Stomach (tissue), 9 donors: Measurements from ENCODE around the gene OR11A1. TPM values are rescaled to one million over a fixed set of nuclear protein-coding genes. Genes with fewer than 3 reads are reported as not detected.
A peak's percentile ranks its signal among the peaks of the same experiment; 100 is the strongest.

ENCODE experiments used
- DNase-seq, 2 donors: peaks; one replicate each; pipeline versions ENCODE4 v3.0.0 to v3.0.0-alpha.2; 2013 to 2019
- H3K27ac ChIP-seq, 5 donors: fragments of 200-600 bp in 4 of 5; sonication (generic) in 4 of 5; one replicate each; pipeline ENCODE4 v1.5.1; 2013 to 2019; ENCODE audit warnings: mild to moderate bottlenecking in 1 of 5, moderate library complexity in 1 of 5
- H3K27me3 ChIP-seq, 3 donors: fragments of 200-600 bp; sonication (generic); one replicate each; pipeline ENCODE4 v1.5.1; 2017 to 2019; ENCODE audit warnings: mixed run types in 1 of 3
- H3K36me3 ChIP-seq, 4 donors: fragments of 200-600 bp; sonication (generic); 1 replicate in 3 of 4; 2 replicates in 1 of 4; pipeline ENCODE4 v1.5.1; 2016 to 2019
- H3K4me1 ChIP-seq, 4 donors: fragments of 200-600 bp; sonication (generic); one replicate each; pipeline ENCODE4 v1.5.1; 2016 to 2019
- H3K4me3 ChIP-seq, 4 donors: fragments of 200-600 bp; sonication (generic) in 3 of 4; one replicate each; pipeline ENCODE4 v1.5.1; 2016 to 2019; ENCODE audit warnings: mild to moderate bottlenecking in 1 of 4
- H3K9me3 ChIP-seq, 4 donors: fragments of 200-600 bp; sonication (generic); one replicate each; pipeline ENCODE4 v1.5.1; 2016 to 2019
- EP300 ChIP-seq: sonication (generic); formaldehyde crosslinking; IDR thresholded peaks from one replicate; pipeline ENCODE4 v1.6.1; 2017; ENCODE audit warnings: antibody characterized with exemption
- POLR2A ChIP-seq, 4 donors: fragments of 450-650 bp; IDR thresholded peaks; one replicate each; pipeline ENCODE4 v1.6.1; 2016; ENCODE audit warnings: antibody characterized with exemption in 4 of 4, control low read depth in 2 of 4, mild to moderate bottlenecking in 1 of 4, moderate library complexity in 1 of 4
- POLR2AphosphoS5 ChIP-seq, 3 donors: sonication (generic); formaldehyde crosslinking; IDR thresholded peaks; one replicate each; pipeline ENCODE4 v1.6.1; 2016; ENCODE audit warnings: antibody characterized with exemption in 3 of 3
- WGBS, 5 donors: extraction: QIAGEN DNeasy Blood & Tissue Kit in 3 of 5; methylation state at CpG; one replicate each; pipeline versions ENCODE4 v1.1.5 to v1.1.7; 2013 to 2018; 5-methylcytosine and 5-hydroxymethylcytosine counted together
- intact Hi-C: fragments of 100-400 bp; cut with DNase I; formaldehyde crosslinking; loops from one replicate; pipeline ENCODE4 v1.15.1; 2023; ENCODE audit warnings: low total_unique reads
- polyA plus RNA-seq, 3 donors: library from polyadenylated mRNA; stranded (reverse); fragments of 200-250 nt; gene quantifications; one replicate each; pipeline ENCODE4 v1.2.3, GENCODE V29; 2013
- total RNA-seq, 5 donors: library from RNA; depleted of rRNA; stranded (reverse); fragments of >200 nt; gene quantifications; one replicate each; pipeline versions ENCODE4 v1.1.0 to v1.2.3, GENCODE V29; 2014 to 2016
- TF ChIP-seq, protein P1 (sequence below), 7 experiments: fragments of 450-650 bp in 4 of 7; fragments of 200-600 bp in 3 of 7; sonication (generic) in 3 of 7; IDR thresholded peaks; one replicate each; pipeline ENCODE4 v1.5.1; 2016 to 2019; ENCODE audit warnings: antibody characterized with exemption in 7 of 7, control low read depth in 2 of 7, mild to moderate bottlenecking in 1 of 7
- donor health status: healthy with polysubstance abuse.
- donor health status: Bipolar disorder and iron deficiency.
- donor health status: healthy.

The OR11A1 gene
- total and polyA plus RNA-seq, 8 donors: not detected

DNA sequence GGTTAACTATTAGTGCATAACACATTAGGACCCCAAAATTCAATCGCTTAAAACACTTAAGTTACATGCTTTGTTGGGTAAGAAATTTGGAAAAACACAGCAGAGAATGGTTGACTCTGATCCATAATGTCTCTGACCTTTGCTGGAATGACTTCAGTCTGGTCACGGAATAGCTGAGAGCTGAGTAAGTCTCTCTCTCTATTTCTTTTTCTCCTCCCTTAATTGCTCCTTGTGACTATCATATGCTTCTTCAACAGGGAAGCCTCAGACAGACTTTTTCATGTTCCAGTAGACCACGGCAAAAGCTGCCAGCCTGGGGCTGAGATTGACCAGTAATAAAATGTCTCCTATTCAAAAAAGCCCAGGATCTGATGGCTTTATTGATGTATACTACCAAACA lies 37.4 kb downstream of the OR11A1 start:
- no peaks in the 10 kb centered on the region for H3K36me3 ChIP-seq
- H3K27ac ChIP-seq: no peak overlapping the region
- peaks cover 0 to 6% (median 2%) of the 10 kb centered on the region in 4 donors for H3K9me3 ChIP-seq
- DNase-seq: no peak
- H3K4me1 ChIP-seq: no peaks in the 10 kb centered on the region
- intact Hi-C loops: no loop called here
- WGBS, 5 donors: 69 to 83% (median 78%) methylated on average over 3 of the region's 3 CpGs
- H3K4me3 ChIP-seq: no peak overlapping the region
- H3K27me3 ChIP-seq: no peaks in the 10 kb centered on the region
- TF ChIP-seq EP300 (no peak), POLR2AphosphoS5 (IDR thresholded peaks at IDR 0.05) (no peak), POLR2A (IDR thresholded peaks at IDR 0.05) (no peak)
- TF ChIP-seq, protein P1, sequence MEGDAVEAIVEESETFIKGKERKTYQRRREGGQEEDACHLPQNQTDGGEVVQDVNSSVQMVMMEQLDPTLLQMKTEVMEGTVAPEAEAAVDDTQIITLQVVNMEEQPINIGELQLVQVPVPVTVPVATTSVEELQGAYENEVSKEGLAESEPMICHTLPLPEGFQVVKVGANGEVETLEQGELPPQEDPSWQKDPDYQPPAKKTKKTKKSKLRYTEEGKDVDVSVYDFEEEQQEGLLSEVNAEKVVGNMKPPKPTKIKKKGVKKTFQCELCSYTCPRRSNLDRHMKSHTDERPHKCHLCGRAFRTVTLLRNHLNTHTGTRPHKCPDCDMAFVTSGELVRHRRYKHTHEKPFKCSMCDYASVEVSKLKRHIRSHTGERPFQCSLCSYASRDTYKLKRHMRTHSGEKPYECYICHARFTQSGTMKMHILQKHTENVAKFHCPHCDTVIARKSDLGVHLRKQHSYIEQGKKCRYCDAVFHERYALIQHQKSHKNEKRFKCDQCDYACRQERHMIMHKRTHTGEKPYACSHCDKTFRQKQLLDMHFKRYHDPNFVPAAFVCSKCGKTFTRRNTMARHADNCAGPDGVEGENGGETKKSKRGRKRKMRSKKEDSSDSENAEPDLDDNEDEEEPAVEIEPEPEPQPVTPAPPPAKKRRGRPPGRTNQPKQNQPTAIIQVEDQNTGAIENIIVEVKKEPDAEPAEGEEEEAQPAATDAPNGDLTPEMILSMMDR (IDR thresholded peaks at IDR 0.05): no peak

DNA sequence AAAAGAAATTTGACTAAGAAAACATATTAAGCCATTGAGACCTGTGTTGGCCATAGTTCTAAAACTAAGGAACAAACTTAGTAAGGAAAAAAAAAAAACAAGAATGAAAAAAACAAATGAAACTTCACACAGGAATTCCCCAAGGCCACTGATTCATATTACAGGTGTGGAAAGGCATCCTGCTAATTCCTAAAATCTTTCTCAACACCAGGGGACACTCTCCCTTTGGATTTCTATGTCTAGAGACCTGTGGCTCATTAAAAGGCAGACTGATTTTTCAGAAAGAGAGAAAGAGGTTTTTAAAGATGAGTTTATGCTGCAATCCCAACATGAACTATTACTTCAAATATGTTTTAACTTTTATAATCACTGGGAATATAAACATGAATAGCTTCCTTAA lies 42.3 kb downstream of the OR11A1 start, which contains the start of gene OR12D1:
TSS of gene OR12D1 (plus strand) at position 341 of the 400 bp plus-strand sequence.
- no peak within 1 kb of the TSS for H3K4me3 ChIP-seq
- peak in 1 of 2 donors; percentile 3 for DNase-seq
- no peaks in the 10 kb centered on the region for H3K27me3 ChIP-seq
- H3K27ac ChIP-seq: no peak within 1 kb of the TSS
- intact Hi-C loops: no loop called here
- no peaks in the 10 kb centered on the region for H3K4me1 ChIP-seq
- no peak for TF ChIP-seq POLR2AphosphoS5 (IDR thresholded peaks at IDR 0.05)
- TF ChIP-seq POLR2A (IDR thresholded peaks at IDR 0.05): no peak
- peaks cover 0 to 8% (median 0%) of the 10 kb centered on the region in 4 donors for H3K9me3 ChIP-seq
- no peaks in the 10 kb centered on the region for H3K36me3 ChIP-seq

DNA sequence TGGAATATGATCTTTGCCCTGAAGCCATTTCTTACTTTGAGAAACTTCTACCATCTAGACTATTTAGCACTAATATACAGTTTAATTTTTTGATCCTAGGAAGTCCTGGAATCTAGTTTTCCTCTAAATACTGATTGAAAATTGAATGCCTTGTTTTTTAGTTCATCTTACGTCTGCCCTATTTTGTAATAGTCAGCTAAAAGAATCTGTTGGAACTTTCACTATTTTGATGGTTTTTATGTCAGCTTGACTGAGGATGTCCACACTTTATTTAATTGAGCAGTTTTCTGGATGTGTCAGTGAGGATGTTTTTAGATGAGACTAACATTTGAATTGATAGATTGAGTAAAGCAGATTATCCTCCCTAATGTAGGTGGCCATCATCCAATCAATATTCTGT lies 53.1 kb downstream of the OR11A1 start:
- no peaks in the 10 kb centered on the region for H3K4me1 ChIP-seq
- intact Hi-C loops: no loop called here
- H3K27ac ChIP-seq: no peak overlapping the region
- H3K9me3 ChIP-seq: peaks cover 0 to 7% (median 0%) of the 10 kb centered on the region in 4 donors
- no peak overlapping the region for H3K4me3 ChIP-seq
- no peaks in the 10 kb centered on the region for H3K27me3 ChIP-seq
- TF ChIP-seq POLR2A (IDR thresholded peaks at IDR 0.05) (no peak), POLR2AphosphoS5 (IDR thresholded peaks at IDR 0.05) (no peak), EP300 (no peak)
- TF ChIP-seq, protein P1 (IDR thresholded peaks at IDR 0.05): no peak
- WGBS, 5 donors: 44 to 98% (median 51%) methylated on average over 1 of the region's 1 CpG
- H3K36me3 ChIP-seq: no peaks in the 10 kb centered on the region
- no peak for DNase-seq

DNA sequence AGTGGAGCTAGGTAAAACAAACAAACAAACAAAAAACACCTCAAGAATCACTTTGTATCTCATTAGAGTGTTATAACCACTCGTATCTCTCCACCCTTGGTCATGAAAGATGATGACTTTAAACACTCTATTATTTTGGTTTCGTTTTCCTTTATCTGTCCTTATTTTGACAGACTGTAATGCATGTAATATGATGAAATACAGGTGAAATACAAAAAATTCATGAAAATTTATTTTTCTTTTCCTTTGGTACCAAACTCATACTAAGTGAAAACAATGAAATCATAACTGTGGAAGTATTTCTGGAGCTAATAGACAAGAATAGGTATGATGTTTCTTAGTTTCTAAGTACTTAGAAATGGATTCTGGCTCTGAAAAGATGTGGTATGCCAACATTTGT lies 57.3 kb downstream of the OR11A1 start:
- TF ChIP-seq, protein P1 (IDR thresholded peaks at IDR 0.05): no peak
- TF ChIP-seq POLR2AphosphoS5 (IDR thresholded peaks at IDR 0.05) (no peak), POLR2A (IDR thresholded peaks at IDR 0.05) (no peak), EP300 (no peak)
- Histone ChIP-seq H3K36me3 (no peaks in the 10 kb centered on the region), H3K27ac (no peak overlapping the region), H3K9me3 (peaks cover 0 to 2% (median 0%) of the 10 kb centered on the region in 4 donors), H3K4me1 (no peaks in the 10 kb centered on the region), H3K4me3 (no peak overlapping the region), H3K27me3 (no peaks in the 10 kb centered on the region)
- DNase-seq: no peak
- intact Hi-C loops: no loop called here
- WGBS, 5 donors: 57 to 72% (median 70%) methylated on average over 2 of the region's 2 CpGs

DNA sequence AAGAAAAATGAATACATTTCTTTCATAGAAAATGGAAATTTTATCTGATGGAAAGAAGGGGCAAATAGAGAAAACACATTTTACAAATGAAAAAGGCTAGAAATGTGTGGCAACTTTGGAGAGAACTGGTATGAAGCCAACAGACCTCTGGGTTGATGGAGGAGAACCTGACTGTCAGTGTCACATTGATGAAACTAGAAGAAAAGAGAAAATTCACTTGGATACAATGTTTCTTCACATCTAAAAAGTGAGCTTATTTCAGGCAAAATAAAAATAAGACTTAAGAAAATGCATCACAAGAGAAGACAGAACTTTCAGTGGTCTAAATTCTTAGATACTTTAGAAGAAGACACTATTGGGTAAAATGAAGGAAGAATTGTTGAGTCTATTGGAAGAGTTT lies 61.5 kb downstream of the OR11A1 start, which contains the start of gene OR12D2:
TSS of gene OR12D2 (plus strand) at position 301 of the 400 bp plus-strand sequence. CDS start 1,069 bp downstream, outside the sequence.
- intact Hi-C loops: no loop called here
- TF ChIP-seq, protein P1 (IDR thresholded peaks at IDR 0.05): no peak
- TF ChIP-seq POLR2AphosphoS5 (IDR thresholded peaks at IDR 0.05): no peak
- no peak for TF ChIP-seq POLR2A (IDR thresholded peaks at IDR 0.05)
- no peak for TF ChIP-seq EP300

More for the DNA sequence above, 61.5 kb downstream of the OR11A1 start, which contains the start of gene OR12D2:
- H3K27ac ChIP-seq: no peak within 1 kb of the TSS
- no peak within 1 kb of the TSS for H3K4me3 ChIP-seq
- no peaks in the 10 kb centered on the region for H3K9me3 ChIP-seq
- no peaks in the 10 kb centered on the region for H3K36me3 ChIP-seq
- H3K4me1 ChIP-seq: no peaks in the 10 kb centered on the region
- DNase-seq: no peak
- peaks cover 0 to 10% (median 0%) of the 10 kb centered on the region in 3 donors for H3K27me3 ChIP-seq
